GM13976 (cell line): Measurements from ENCODE around the gene CD300C.

ENCODE experiments used
- DNase-seq: peaks from one replicate; pipeline ENCODE4 v3.0.0; 2012; ENCODE audit warnings: low spot score
- in situ Hi-C: fragments of 300-500 bp; cut with MboI; formaldehyde crosslinking; loops from one replicate; pipeline ENCODE4 v1.12.0; 2022; ENCODE audit warnings: low sequenced_read_pairs, mixed read lengths, inconsistent platforms; ENCODE audit not compliant: unreplicated experiment
- TF ChIP-seq, protein P1 (sequence below): IDR thresholded peaks from 2 replicates; pipeline ENCODE4 v1.5.1; 2012; ENCODE audit warnings: borderline replicate concordance, mild to moderate bottlenecking; ENCODE audit not compliant: insufficient read depth; ENCODE audit errors: extremely low read depth, missing control alignments, control extremely low read depth

The CD300C gene

DNA sequence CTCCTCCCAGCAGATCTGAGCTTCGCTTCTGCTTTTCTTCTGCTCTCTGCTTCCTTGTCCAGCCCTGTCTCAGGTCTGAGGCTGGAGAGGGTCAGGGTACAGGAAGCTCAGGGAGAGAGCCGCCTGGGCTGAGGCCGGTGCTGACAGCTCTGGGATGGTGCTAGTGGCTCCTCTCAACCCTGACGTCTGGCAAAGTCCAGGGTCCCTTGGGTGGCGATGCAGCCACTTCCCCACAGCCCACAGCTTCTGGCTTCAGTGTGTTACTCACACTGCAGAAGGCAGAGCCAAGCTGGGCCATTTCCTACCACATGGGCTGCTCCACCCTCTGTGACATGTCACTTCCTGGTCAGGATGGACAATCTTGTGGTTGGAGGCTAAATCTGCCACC lies at the start of gene CD300C:
CD300C (minus strand) TSS at position 273 of the 388 bp plus-strand sequence. CDS start 333 bp downstream, outside the sequence.
- TF ChIP-seq, protein P1, sequence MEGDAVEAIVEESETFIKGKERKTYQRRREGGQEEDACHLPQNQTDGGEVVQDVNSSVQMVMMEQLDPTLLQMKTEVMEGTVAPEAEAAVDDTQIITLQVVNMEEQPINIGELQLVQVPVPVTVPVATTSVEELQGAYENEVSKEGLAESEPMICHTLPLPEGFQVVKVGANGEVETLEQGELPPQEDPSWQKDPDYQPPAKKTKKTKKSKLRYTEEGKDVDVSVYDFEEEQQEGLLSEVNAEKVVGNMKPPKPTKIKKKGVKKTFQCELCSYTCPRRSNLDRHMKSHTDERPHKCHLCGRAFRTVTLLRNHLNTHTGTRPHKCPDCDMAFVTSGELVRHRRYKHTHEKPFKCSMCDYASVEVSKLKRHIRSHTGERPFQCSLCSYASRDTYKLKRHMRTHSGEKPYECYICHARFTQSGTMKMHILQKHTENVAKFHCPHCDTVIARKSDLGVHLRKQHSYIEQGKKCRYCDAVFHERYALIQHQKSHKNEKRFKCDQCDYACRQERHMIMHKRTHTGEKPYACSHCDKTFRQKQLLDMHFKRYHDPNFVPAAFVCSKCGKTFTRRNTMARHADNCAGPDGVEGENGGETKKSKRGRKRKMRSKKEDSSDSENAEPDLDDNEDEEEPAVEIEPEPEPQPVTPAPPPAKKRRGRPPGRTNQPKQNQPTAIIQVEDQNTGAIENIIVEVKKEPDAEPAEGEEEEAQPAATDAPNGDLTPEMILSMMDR, result no peak
- DNase-seq, result no peak
- in situ Hi-C loops, result no loop called here

DNA sequence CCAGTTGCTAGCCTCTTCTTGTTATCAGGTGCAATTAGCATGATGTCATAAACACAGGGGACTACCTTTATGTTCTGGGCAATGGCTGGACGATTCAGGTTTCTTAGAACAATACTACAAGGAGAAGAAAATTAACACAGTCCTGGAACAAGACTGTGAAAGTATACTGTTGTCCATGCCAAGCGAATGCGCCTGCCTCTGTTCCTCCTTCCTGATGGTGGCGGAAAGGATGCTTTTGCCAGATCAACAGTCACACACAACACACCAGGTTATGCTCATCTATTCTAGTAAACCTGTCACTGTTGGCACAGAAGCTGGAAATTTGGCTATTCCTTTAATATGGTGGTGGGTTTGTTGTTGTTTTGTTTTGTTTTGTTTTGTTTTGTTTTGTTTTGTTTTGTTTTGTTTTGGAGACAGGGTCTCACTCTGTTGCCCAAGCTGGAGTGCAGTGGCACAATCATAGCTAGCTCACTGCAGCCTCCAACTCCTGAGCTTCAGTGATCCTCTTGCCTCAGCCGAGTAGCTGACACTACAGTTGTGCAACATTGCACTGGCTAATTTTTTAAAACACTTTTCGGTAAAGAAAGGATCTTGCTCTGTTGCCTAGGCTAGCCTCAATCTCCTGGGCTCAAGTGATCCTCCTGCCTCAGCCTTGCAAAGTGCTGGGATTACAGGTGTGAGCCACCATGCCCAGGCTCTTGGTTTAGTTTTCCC lies 49.3 kb upstream of the CD300C start:
- in situ Hi-C loops, result no loop called here
- TF ChIP-seq, protein P1, result no peak
- no peak for DNase-seq

DNA sequence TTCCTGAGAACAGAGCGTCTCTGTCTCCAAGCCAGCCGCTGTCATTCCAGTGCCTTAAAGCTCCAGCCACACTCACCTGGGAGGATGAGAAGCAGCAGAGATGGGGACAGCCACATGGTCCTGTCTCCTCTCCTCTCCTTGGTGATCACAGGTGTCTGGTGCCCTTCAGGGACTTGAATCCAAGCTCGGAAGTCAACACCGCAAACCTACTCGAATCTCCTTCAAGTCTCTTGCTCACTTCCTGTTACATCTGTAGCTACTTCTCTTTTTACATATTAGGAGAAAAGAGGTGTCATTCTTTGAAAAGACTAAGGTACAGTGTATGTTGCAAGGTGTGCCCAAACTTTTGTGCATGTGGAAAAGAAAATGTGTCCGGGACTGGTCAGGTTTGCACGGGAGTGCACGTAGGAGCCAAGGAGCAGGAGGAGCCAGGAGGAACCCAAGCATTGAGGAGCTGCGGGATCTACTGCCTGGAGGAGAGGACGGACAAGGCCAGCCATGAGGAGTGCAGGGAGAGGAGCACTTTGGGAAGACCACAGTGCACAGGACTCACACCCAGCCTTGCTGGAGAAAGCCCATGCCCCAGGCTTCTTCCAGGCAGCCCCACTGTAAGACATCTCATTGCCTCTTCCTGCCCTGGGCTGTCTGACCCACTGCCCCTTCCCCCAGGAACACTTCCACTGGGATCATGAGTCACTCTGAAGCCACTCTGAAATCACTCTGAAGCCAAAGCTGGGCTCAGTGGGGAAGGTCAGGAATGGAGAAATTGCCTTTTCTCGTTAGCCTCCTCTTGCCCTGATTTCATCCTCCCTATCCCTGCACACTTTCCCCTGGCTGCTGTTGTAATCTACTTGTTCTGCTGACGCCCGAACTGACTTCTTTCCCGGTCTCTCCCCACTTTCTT lies 46.4 kb upstream of the CD300C start, which contains the start of gene CD300LD:
CD300LD (minus strand) TSS at position 197 of the 904 bp plus-strand sequence; CDS start at position 116, 81 bp downstream.
- DNase-seq, result no peak
- TF ChIP-seq, protein P1, result no peak
- in situ Hi-C loops, result no loop called here

DNA sequence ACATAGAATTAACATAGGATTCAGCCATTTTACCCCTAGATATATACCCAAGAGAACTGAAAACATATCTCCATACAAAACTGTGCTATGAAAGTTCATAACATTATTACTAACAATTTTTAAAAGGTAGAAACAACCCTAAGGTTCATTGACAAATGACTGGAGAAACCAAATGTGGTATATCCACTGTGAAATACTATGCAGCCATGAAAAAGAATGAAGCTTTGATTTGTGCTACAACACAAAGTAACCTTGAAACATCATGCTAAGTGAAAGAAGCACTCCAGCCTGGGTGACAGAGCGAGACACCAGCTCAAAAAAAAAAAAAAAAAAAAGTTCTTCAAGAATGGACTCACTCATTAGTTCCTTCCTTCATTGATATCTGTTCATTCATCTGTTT lies 45.6 kb upstream of the CD300C start:
- in situ Hi-C loops, result no loop called here
- DNase-seq, result no peak
- TF ChIP-seq, protein P1, result no peak

DNA sequence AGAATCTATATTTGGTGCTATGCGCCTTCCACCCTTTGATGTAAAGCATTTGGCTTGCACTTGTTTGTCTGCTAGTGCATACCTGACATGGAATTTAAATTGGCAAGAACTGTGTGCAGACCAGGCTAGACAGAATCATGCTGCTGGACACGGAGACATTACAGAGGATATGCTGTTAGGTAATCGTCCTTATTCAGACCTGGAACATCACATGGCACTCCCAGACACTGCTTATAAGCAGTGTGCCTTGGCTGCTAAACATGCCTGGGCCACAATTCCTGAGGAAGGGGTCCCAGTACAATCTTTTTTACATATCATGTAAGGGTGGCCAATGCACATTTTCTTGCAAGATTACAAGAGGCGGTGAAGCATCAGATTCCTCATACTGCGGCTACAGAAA lies 39.8 kb upstream of the CD300C start:
- no peak for DNase-seq
- in situ Hi-C loops, result no loop called here
- TF ChIP-seq, protein P1, result no peak

DNA sequence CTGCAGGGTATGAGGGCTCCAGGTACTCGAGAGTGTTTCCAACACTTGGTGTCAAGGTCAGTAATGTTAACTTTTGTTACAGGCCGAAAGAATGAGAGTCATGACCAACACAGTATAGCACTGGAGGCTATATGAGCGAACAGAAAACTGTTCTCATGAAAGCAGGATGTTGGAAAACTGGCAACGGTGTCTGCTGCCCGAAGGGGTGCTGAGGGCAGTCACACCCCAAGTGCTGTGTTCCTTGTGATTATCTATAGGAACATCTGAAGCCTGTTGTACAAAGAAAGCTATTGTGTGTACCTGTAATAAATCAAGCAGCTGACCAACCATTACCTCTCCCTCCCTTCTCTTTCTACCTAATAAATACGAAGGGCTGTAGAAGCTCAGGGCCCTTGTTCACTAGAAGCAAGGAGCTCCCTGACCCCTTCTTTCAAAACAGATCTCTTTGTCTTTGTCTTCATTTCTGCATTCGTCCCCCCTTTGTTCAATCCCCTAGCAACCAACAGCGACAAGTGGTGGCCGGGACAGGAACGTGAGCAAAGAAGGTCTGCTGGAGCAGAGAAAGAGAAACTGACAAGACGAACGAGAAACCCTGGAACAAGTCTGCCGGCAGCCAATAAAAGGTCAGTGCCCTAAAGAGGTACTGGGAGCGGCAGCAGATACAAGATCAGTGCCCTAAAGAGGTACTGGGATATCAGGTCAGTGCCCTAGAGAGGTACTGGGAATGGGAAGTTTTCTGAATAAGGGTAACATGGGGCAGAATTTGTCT lies 38.6 kb upstream of the CD300C start:
- TF ChIP-seq, protein P1, result no peak
- in situ Hi-C loops, result no loop called here
- no peak for DNase-seq
